Lung (tissue), 12 donors: Measurements from ENCODE around the gene JMJD1C. TPM values are rescaled to one million over a fixed set of nuclear protein-coding genes. Genes with fewer than 3 reads are reported as not detected.

Experiments
- ATAC-seq: fragments of 200-7000 bp; cut with Tn5 transposase; one replicate; pipeline ENCODE4 v1.9.1; 2020; ENCODE audit warnings: moderate number of reproducible peaks; ENCODE audit not compliant: insufficient read depth, low FRiP score
- DNase-seq, 3 donors: peaks; one replicate each; pipeline ENCODE4 v3.0.0-alpha.2; 2013 to 2017
- H3K27ac ChIP-seq, 2 donors: one replicate each; pipeline ENCODE4 v1.5.1; 2013; ENCODE audit warnings: mild to moderate bottlenecking in 2 of 2, moderate library complexity in 2 of 2, control low read depth in 1 of 2, inconsistent platforms in 1 of 2, low read depth in 1 of 2, low read length in 1 of 2
- H3K27me3 ChIP-seq, 3 donors: one replicate each; pipeline ENCODE4 v1.5.1; 2013; ENCODE audit warnings: low read length in 2 of 3; ENCODE audit not compliant: control insufficient read depth in 3 of 3, insufficient read depth in 3 of 3
- H3K36me3 ChIP-seq, 4 donors: one replicate each; pipeline ENCODE4 v1.5.1; 2013; ENCODE audit warnings: low read length in 4 of 4, mild to moderate bottlenecking in 1 of 4, moderate library complexity in 1 of 4; ENCODE audit not compliant: control insufficient read depth in 4 of 4, insufficient read depth in 4 of 4
- H3K4me1 ChIP-seq, 5 donors: one replicate each; pipeline ENCODE4 v1.5.1; 2013; ENCODE audit warnings: low read length in 5 of 5, mild to moderate bottlenecking in 2 of 5, moderate library complexity in 1 of 5; ENCODE audit not compliant: control insufficient read depth in 5 of 5, insufficient read depth in 5 of 5
- H3K4me3 ChIP-seq: one replicate; pipeline ENCODE4 v1.5.1; 2013; ENCODE audit warnings: mild to moderate bottlenecking, control low read depth, moderate library complexity
- H3K9ac ChIP-seq, 2 donors: one replicate each; pipeline ENCODE4 v1.5.1; 2013; ENCODE audit warnings: low read length in 2 of 2, control low read depth in 1 of 2; ENCODE audit not compliant: insufficient read depth in 1 of 2
- H3K9me3 ChIP-seq, 4 donors: one replicate each; pipeline ENCODE4 v1.5.1; 2013; ENCODE audit warnings: low read length in 3 of 4, mild to moderate bottlenecking in 1 of 4, moderate library complexity in 1 of 4; ENCODE audit not compliant: control insufficient read depth in 4 of 4, insufficient read depth in 3 of 4
- CTCF ChIP-seq: IDR thresholded peaks from 2 replicates; pipeline ENCODE4 v1.5.1; 2012; ENCODE audit warnings: mild to moderate bottlenecking; ENCODE audit errors: control extremely low read depth, extremely low read depth
- WGBS, 2 donors: extraction: QIAGEN DNeasy Blood & Tissue Kit; methylation state at CpG; one replicate each; pipeline ENCODE4 v1.1.7; 2013; 5-methylcytosine and 5-hydroxymethylcytosine counted together
- polyA plus RNA-seq, 2 donors: library from polyadenylated mRNA; stranded (reverse); fragments of 200-250 nt; gene quantifications; one replicate each; pipeline ENCODE4 v1.2.1, GENCODE V29; 2013
- total RNA-seq, 2 donors: library from RNA; depleted of rRNA in 1 of 2; stranded (reverse); fragments of >200 nt in 1 of 2; gene quantifications; one replicate each; pipeline ENCODE4 v1.2.1, GENCODE V29; 2014 to 2021
- donor health status: control.
- donor health status: control.
- donor health status: Bipolar disorder and iron deficiency.
- donor health status: healthy.
- donor health status: DM: yes; HTN: yes; CAD: no.

The JMJD1C gene
- total and polyA plus RNA-seq, 4 donors: 30.5 to 233 (median 71.2) TPM

DNA sequence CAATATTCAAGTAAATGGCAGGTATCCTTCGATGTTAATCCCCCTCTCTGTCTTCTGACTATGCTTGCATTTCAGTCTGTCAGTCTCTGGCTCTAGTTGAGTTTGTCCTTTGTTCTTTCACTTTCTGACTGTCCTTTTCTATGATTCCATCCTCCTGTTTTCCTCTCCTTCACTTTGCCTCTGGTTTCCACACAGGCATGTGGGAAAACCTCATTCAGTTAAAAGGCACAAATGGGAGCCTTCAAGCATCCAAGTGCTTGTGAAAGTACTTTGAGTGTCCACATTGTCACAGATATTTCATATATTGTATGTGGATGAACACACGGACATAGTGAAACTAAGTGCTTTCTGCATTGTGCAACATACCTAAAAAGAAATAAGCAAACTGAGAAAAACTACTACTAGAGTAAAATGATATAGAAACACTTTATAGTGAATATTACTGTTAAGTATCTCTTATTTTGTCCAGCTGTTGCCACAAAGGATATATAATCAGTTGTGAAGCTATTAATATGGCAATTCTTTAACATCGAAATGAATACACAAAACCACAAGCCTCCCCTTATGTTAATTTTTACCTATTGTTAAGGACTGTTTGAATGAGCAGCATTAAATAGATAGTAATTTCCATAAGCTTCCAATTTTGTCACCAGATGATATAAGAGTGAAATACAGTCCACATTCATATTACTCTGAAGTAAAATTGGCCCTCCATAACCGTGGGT is 260.9 kb downstream of the JMJD1C start:
- H3K9me3 ChIP-seq: no peaks in the 10 kb centered on the region
- peaks cover 0 to 13% (median 8%) of the 10 kb centered on the region in 4 donors for H3K36me3 ChIP-seq
- ATAC-seq (no peak), DNase-seq (peak in 1 of 3 donors; percentile 39)
- no peak overlapping the region for H3K4me3 ChIP-seq
- peak overlapping the region in 1 of 2 donors; percentile 43 for H3K9ac ChIP-seq
- no peaks in the 10 kb centered on the region for H3K27me3 ChIP-seq
- H3K27ac ChIP-seq: no peak overlapping the region
- 75 to 77% methylated on average over 4 of the region's 4 CpGs for WGBS, 2 donors
- no peak for TF ChIP-seq CTCF
- peaks cover 0 to 42% (median 24%) of the 10 kb centered on the region in 5 donors for H3K4me1 ChIP-seq

- no peak overlapping the region for H3K27ac ChIP-seq
- ATAC-seq (no peak), DNase-seq (no peak)
- no peak overlapping the region for H3K4me3 ChIP-seq
- H3K27me3 ChIP-seq: no peaks in the 10 kb centered on the region
- peaks cover 5 to 10% (median 8%) of the 10 kb centered on the region in 4 donors for H3K36me3 ChIP-seq
- WGBS, 2 donors: 0% methylated on average over 1 of the region's 1 CpG
- no peaks in the 10 kb centered on the region for H3K9me3 ChIP-seq
- no peak for TF ChIP-seq CTCF
- no peak overlapping the region for H3K9ac ChIP-seq
- H3K4me1 ChIP-seq: peaks cover 0 to 22% (median 5%) of the 10 kb centered on the region in 5 donors
Observed at GRCh38 chr10:63201118-63201517, 264.7 kb downstream of the JMJD1C start.

- no peak overlapping the region for H3K4me3 ChIP-seq
- no peaks in the 10 kb centered on the region for H3K27me3 ChIP-seq
- ATAC-seq (no peak), DNase-seq (peak in 1 of 3 donors; percentile 23)
- H3K9ac ChIP-seq: no peak overlapping the region
- H3K4me1 ChIP-seq: peaks cover 0 to 15% (median 5%) of the 10 kb centered on the region in 5 donors
- H3K36me3 ChIP-seq: peaks cover 5 to 10% (median 8%) of the 10 kb centered on the region in 4 donors
- WGBS, 2 donors: 72 to 73% methylated on average over 6 of the region's 6 CpGs
- no peak overlapping the region for H3K27ac ChIP-seq
- no peak for TF ChIP-seq CTCF
- H3K9me3 ChIP-seq: no peaks in the 10 kb centered on the region
Observed at GRCh38 chr10:63200431-63200830, 265.3 kb downstream of the JMJD1C start.
